NCI-H82 treated with DMSO at 0.1 percent for 48 hours (cell line): Measurements from ENCODE around the gene VAV2.

Experiments used
- DNase-seq: peaks from one replicate; lab custom pipeline; 2025; ENCODE audit not compliant: unreplicated experiment; lab: John Stamatoyannopoulos, UW

Gene VAV2

GRCh38 chr9:133843751-133844397, 148.2 kb downstream of the VAV2 start:
- no peak for DNase-seq

- no peak for DNase-seq
These were observed 148.9 kb downstream of the VAV2 start for GRCh38 chr9:133843250-133843649.

GRCh38 chr9:133842721-133843227, 149.3 kb downstream of the VAV2 start:
- no peak for DNase-seq

DNA sequence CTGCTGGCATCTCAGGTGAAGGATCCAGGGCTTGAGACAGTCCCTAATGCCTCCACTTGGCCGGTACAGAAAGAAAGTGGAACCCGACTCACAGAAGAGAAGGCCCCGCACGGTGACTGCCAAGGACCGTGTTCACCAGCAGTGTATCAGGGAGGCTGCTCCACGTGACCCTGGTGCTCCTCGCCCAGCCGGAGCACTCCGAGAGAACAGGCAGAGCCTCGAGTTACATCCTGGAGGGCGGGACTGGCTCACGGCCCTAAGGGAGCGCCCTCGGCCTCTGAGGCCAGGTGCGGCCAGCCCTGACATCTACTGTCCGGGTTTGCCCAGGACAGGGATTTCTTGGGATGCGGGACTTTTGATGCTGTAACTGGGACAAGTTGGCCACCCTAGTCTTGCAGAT, 149.9 kb downstream of the VAV2 start:
- no peak for DNase-seq

- DNase-seq = no peak
These were observed 150.8 kb downstream of the VAV2 start for GRCh38 chr9:133841167-133841812.

DNA sequence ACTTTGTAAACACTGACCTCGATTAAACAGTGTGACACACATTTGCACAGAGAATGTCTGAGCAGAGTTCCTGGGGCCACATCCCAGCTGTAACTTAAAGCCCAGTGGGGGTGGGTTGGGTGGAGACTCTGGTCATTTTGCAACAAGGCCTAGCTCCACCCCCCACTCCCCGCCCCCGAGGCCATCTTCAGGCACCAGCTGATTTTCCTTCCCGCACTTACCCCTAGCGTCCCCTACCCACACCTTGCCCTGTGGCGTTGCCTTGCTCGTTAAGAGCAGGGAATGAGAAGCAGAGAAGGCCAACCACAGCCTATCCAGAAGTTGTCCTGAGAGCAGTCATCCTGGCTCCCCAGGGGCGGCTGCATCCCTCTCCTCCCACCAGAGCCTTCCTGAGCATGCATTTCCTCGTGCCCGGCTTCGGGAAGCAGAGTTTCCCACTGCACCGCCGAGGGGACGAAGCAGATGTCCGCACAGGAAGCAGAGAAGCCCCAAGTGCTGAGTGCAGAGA, 152.2 kb downstream of the VAV2 start:
- DNase-seq = no peak

- DNase-seq = no peak
These were observed 153.1 kb downstream of the VAV2 start for GRCh38 chr9:133838859-133839507.

GRCh38 chr9:133837627-133838597, 154.2 kb downstream of the VAV2 start:
- peak; percentile 87 for DNase-seq

- no peak for DNase-seq
These were observed 155.3 kb downstream of the VAV2 start for GRCh38 chr9:133836818-133837217.

DNA sequence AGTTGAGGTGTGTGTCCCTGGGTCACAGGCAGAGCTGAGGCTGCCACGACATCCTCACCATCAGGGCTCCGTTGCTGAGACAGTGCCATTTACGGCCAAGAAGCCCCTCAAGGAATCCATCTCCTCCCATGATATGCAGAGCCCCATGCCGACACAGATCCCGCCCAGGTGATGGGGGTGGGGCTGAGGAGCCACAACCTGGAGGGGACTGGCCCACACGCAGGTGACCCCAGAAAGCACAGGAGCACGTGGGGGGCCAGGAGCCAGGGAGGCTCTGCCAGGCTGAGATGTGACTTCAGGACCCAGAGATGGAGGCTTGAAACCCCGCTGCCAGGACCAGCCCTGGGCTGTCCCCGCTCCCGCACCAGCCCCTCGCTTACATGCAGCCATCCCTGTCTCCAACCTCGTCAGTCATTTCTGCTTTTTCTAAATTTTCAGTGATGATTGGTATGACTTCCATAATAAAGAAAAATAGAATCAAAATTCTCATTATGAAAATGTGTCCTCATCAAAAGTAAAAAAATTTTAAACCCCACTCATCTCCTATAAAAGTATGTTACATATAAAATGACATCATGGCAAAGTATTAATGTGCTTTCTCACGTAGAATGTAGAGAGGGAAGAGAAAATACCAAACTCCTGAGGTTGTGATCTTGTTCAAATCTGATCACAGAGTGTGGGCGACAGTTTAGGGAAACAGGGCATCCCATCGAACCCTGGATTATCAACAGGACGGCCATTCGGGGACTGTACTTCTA, 155.9 kb downstream of the VAV2 start:
- no peak for DNase-seq

DNA sequence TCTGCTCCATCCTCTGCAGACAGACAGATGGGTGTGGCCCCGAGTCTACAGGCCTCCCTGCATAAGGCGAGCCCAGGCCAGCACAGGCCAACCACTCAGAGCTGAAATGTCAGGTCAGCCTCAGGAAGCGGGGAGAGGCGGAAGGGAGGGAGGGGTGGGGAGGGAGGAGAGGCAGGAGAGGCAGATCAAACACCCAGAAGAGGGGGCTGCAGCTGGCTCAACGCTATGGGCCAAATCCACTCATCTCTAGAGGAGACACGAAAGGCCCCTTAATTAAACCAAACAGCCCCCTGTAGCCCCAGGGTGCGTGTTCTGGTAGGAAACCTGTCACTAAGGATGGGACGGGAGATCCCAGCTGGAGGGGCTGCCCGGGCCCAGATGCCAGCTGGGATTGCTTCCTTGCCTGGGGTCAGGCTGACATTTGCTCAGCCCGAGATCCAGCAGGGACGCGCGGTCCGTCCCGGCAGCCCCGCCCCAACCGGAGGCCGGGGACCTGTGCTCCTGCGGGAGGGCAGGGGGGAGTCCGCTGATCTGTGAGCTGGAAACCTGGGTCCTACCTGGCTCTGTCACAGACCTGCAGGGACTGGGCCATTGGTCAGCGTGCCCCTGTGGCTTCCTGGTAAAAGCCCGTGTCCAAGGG, 156.7 kb downstream of the VAV2 start:
- DNase-seq = peak; percentile 13

DNA sequence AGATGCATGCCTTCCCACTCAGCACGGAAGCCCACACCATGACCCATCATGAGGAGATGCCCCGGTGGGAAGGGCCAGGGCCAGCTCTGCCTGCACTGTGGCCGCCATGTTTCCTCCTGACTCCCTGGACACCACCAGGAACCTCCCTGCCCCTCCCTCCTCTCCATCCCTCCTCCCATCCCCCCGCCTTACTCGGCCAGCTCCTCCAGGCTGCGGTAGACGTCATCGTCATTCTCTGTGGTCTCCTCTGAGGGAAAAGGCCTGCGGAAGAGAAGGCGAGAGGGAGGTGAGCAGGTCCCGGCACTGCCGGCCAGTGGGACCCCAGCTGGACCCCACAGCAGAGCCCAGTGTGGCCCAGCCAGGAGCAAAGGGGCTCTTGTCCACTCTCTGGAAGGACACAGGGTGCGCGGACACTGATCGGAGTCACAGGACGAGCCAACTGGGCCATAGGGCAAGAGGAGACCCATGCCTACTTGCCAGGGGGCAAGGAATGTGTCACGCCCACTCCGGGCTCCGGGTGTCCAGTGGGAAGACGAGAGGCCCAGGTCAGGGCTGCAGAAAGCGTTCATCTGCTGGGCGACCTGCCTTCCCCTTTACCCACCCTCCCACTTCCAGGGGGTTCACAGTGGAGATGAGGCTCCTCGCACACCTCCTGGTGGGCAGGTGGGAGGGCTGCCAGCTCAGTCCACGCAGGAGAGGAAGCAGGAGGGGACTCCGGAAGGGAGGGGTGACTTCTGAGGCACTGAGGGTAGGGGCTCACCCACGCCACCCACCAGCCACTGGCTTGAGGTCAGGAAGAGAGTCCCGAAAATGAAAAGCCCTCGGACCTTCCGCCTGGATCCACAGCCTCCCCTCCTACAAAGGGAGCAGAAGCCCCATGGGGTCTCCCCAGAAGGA, 157.8 kb downstream of the VAV2 start:
- DNase-seq = no peak

DNA sequence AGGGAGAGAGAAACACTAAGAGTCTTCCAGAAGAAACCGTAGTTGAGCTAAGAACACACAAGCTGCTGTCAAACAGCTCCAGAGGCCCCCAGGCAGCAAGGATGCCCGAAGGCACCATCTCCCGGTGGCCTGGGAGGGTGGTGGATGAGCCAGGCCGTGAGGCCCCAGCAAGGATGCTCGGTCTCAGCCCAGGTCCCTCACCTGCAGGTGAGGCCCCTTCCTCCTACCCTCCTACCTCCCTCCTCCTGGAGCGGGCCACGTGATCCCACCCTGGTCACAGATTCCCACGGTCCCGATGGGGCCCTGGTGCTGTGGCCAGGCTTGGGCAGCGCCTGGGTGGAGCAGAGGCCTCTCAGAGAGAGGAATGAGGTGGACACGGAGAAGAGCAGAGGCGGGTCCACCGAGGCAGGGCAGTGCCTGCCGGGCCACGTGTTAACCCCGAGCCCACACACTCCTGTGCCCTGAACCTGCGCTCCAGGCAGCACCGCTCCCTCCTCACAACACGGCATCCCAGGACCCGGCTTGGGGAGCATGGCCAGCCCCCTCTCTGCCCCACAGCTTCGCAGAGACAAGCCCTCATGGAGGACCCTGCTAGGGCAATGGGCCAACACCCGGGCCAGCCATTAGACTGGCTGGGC, 158.6 kb downstream of the VAV2 start:
- DNase-seq = no peak

DNA sequence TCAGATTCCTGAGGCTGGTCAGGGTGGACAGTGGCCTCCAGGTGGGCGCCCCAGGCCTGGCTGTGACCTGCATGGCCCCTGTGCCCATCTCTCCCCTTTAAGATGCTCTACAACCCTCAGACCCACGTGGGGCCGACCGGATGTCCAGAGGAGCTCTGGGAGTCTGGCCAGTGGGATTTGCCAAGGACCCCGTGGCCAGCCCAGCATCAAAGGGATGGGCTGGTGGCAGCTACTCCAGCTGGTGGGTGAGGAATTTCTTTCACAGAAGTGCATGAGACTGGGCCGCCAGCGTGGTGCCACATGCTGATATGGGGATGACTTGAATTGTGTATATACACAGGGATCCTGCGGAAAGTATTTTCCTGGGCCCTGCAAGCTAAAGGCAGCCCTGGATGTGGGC, 159.2 kb downstream of the VAV2 start:
- DNase-seq = no peak

GRCh38 chr9:133830711-133831110, 161.4 kb downstream of the VAV2 start:
- no peak for DNase-seq

GRCh38 chr9:133830310-133830709, 161.8 kb downstream of the VAV2 start:
- no peak for DNase-seq

- no peak for DNase-seq
These were observed 163.7 kb downstream of the VAV2 start for GRCh38 chr9:133828338-133828997.
